ENCODE data around the gene ZNRF3.
"Not testable (repeated sequence)": the region's sequence is repeated elsewhere in the genome, so short reads cannot be mapped to it uniquely, and the experiment has no call there.

ZNRF3 gene

DNA sequence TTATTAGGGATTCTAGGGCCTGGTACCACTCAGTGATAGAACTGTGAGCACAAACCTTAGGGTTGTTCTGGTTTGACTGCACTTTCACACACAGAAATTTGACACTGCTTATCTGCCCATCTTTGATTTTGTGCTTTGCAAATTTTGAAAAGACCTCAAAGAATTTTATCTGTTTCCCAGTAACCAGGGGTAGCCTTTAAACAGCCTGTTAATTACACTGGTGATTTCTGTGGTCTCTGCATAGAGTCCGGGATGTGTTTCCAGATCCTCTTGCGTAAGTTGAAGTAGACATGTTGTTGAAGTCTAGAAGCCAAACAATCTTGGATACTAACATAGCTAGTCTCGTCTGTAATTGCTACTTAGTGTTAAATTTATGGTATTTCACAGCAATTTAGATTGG, 103.0 kb downstream of the ZNRF3 start:
- no peak for FAIRE-seq

DNA sequence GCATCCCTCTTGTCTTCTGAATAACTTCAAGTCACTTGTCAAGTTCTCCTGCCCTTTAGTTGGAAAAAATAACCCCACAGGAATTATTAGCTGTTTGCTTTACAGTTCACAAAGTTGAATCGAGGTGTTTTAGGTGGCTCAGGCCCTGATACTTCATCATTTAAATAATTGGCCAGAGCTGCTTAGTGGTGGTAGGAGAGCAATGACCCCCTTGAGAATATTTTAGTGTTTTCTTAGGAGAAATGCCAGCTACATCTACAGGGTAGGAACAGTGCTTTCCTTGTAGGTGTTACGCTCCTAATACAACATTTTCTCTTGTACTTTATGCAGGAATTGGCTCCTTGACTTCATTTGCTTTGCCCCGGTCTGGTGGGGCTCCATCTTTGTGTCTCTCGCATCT, 105.1 kb downstream of the ZNRF3 start:
- FAIRE-seq: no peak

DNA sequence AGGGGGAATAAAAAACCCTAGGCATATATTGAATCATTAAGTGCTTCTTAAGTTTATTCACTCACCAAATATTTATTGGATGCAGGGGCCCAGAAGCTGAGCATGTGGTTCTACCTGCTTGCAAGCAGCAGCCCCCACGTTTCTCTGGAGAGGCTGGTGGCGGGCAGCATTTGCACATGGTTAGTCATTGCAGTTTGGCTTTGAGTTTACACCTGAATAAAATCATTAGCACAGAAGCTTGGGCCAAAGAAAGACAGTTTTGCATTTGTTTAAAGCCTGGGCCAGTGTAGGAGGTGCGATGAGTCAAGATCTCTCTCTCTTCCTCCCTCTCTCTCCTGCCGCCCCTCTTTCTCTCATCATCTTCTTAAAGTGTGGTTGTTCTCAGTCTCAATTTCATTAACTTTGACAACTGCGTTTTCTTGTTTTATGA, 105.7 kb downstream of the ZNRF3 start:
- FAIRE-seq: no peak

DNA sequence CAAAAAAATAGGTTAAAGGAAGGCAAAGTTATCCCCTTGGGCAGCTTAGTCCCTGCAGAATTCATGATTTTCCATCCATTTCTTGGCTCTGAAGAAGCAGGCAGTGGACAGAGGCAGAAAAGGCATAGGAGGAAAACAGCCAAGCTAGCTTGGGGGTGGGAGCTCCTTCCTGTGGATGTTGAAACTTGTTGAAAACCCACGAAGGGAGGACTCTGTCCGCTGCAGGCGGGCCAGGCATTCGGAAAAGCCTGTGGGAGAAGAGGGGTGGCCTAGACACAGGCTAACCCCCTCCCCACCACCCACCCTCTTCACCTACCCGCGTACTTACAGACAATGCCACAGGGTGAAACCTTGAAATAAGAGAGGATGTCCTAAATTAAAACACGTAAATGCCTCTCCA, 106.1 kb downstream of the ZNRF3 start:
- FAIRE-seq: no peak

DNA sequence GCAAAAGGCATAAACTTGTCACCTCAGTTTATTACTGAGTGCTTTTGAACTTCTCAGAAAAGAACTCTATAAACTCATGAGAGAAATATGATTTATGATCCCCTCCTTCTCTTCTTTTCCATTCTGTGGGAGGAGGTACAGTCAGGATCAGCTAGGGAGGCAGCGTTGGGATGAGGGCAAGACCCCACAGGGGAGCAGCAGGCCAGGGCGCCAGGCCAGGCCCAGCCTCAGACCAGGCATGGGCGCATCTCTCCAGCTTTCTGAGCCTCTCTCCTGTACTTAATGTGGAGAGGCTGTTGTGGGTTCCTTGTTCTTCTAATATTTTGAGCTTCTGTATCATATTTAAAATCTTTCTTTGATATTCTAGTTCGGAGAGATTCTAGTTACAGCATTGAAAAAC, 106.5 kb downstream of the ZNRF3 start:
- peak; percentile 51 for FAIRE-seq

DNA sequence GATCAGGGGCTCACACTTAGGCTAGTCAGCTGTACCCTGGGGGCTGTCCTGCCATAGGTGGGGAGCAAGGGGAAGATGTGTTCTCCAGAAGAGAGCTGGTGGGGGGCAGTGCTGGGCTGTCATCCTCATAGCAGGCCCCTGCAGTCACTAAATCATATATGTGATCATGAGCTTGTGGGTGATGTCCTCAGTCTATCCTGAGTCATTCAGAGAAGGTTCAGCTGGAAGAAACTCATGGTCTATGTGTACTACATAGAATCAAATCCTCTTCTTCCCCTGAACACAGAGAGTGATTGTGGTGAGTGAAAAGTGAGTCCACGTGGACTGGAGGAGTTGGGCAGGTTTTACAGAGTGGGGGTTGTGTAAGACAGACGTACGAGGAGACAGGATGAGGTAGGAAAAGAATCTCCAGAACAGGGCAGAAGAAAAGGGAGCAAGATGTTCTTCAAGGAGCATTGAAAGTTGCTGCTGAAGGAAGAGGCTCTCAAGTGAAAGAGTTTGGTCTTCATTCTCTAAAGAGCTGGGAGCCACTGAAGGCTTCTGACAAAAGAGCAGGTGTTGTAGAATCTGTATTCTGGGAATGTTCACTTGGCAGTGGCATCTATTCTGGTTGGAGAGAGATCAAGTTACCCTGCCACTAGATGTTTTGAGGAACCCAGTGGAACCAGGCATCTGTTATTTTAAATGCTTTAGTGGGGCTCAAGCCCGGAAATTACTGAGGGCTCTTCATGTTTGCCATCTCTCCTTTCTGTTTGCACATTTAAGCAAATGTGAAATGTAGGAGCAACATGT, 109.4 kb downstream of the ZNRF3 start:
- FAIRE-seq: no peak

DNA sequence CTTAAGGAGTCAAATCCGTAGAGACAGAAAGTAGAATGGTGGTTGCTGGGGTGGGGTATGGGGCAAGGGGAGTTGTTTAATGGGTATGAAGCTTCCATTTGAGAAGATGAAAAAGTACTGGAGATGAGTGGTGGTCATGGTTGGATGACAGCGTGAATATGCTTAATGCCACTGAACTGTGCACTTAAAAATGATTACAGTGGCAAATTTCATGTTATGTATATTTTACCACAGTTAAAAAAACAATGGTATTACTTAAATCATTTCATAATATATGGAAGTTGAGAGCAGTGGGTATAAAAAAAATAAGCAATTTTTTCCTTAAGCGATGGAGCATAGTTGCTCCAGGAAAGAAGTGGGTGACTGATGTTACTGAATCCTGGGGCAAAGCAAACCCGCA, 111.2 kb downstream of the ZNRF3 start:
- FAIRE-seq: no peak

DNA sequence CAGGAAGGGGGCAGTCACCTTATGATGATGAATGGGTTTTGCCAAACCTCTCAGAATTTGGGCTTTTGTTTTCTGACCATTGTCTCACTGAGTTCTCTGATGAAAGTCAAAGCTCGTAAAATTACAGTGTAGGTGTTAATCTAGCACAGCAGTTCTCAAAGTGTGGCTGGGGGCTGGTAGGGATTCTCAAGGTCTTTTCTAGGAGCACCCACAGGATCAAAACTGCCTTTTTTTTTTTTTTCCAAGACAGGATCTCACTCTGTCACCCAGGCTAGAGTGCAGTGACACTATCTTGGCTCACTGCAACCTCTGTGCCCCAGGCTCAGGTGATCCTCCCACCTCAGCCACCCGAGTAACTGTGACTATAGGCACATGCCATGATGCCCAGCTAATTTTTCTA, 112.2 kb downstream of the ZNRF3 start:
- FAIRE-seq: no peak

DNA sequence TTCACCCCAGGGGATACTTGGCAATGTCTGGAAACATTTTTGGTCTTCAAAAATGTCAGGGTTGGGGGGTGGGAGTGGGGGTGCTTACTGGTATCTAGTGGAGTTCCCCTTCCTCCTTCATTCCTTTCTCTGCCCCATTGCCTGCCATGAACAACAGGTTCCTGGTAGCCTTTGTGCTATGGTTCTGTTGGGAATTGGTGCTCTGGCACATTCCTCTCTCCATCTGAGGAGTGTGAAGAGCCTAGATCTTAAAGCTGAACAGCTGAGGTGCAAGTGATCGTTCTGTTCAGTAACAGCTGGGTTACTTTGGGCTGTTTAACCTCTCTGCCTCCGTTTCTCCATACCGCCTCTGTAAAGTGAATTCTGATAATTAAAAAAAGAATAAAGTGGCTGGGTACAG, 114.0 kb downstream of the ZNRF3 start:
- no peak for FAIRE-seq

DNA sequence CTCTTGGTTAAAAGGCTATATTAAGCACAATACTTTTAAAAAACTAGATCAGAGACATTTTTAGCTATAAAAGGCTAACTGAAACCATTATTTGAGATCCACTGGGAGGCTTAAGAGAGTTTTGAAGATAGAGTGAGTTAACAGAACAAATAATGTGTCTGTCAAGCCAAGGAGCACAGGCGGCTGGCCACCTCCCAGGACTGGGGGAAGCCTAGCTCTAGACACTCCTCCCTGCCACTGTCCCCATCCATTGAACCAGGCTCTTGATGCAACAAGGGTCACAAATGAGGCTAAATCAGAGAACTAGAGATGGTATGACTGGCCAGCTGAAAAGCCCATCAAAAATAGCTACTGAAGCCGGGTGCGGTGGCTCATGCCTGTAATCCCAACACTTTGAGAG, 115.3 kb downstream of the ZNRF3 start:
- FAIRE-seq: no peak

DNA sequence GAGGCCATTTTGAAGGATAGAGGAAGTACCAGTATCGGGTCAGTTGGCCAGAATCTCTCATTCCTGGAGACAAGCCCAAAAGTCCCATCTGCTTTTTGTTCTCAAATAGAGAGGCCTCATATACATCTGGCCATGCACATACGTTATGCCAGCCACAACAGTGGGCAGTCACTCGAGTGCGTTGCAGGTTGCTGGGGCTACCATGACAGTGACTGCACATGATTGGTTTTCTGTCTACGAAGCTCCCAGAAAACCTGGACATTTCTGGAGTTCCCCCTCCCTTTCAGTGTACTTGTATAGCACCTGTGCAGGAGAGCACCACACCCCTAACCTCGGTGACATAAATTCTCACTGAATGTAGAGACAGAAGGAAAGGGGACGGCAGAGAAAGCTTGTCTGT, 116.1 kb downstream of the ZNRF3 start:
- FAIRE-seq: no peak

DNA sequence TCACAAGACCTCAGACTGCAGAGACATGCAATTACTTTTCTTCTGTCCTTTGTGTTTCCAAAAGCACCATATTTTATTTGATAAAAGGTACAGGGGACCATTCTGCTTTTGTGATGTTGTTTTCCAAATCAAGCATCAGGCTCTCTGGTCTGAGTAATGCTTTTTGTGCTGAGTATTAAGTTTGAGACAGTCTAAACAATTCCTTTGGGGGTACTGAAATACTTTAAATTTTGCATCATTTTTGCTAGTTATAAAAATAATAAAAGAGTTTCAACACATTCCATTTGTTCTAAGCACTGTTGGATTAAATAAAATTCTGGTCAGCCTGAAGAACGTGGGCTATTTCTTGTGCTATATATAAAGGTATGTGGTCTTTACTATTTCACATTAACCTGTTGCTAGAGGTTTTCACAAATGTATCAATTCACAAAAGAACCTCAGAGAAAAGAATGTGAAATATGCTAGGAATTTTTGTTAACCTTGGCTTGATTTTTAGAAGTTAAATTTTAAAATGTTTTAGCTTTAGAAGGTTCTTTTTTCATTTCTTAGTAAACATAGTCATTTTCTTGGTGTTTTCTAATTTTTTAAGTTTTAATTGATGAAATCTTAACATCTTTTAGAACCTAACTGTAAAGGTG, 116.7 kb downstream of the ZNRF3 start:
- peak; percentile 71 for FAIRE-seq

DNA sequence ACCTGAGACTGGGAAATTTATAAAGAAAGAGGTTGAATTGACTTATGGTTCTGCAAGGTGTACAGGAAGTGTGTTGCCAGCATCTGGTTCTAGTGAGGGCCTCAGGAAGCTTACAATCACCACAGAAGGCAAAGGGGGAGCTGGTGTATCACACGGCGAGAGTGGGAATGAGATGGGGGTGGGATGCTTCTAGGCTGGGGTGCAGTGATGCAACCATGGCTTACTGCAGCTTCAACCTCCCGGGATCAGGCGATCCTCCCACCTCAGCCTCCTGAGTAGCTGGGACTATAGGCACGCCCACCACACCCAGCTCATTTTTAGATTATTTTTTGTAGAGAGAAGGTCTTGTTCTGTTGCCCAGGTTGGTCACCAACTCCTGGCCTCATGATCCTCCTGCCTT, 117.3 kb downstream of the ZNRF3 start:
- no peak for FAIRE-seq

DNA sequence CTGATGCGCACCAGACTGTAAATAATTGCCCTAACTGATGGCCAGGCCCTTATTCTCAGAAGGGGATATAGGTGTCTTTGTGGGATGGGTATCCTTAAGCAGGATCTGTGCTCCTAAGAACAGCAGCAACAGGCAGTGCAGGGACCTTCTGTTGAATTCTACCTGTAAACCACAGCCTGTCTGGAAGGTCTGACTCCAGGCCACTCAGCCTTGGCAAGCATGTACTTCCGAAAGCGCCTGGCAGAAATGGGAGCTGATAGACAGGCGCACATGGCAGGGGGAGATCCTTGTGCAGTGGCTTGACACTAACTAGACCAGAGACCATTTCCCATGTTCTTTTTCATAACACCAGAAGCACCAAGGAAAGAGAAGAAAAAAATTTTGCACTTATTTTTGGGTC, 119.2 kb downstream of the ZNRF3 start:
- FAIRE-seq: no peak

DNA sequence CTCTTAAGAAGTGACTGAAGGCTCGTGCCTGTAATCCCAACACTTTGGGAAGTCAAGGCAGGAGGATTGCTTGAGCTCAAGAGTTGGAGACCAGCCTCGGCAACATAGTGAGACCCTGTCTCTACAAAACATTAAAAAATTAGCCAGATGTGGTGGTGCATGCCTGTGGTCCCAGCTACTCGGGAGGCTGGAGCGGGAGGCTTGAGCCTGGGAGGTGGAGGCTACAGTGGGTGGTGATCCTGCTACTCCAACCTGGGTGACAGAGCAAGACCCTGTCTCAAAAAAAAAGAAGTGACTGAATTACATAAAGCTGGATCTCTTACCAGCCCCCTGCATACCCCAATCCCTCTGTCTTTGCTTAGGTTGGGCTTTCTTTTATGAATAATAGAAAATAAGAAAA, 120.2 kb downstream of the ZNRF3 start:
- no peak for FAIRE-seq

DNA sequence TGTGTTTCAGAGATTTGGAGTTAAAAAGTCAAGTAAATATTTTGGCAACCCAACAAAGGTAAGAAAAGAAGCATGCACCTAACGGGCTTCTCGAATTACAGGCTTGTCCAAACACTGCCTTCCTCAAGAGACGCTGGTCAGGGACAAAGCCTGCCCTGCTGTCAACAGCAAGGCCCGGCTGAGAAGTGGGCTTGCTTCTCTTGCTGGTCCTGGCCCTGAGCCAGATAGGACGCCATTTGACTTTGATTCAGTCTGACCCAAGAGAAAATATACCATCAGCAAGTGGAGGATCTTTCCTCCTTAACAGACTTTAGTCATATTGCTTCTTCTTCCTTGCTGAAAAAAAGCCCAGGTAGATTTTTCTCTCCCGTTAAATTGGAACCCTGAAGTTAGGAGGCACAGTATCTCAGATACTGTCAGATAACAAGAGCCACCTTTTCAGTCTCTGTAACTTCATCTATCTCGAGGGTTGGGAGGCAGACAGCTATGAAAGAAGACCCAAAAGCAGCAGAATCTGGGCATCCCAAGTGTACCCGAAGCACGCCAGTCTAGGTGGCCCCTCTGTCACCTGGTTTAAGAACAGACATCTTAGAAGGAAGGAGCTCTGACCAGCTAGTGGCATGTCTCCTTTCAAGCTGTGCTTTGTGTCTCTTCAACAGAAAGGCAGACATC, 120.7 kb downstream of the ZNRF3 start:
- no peak for FAIRE-seq

DNA sequence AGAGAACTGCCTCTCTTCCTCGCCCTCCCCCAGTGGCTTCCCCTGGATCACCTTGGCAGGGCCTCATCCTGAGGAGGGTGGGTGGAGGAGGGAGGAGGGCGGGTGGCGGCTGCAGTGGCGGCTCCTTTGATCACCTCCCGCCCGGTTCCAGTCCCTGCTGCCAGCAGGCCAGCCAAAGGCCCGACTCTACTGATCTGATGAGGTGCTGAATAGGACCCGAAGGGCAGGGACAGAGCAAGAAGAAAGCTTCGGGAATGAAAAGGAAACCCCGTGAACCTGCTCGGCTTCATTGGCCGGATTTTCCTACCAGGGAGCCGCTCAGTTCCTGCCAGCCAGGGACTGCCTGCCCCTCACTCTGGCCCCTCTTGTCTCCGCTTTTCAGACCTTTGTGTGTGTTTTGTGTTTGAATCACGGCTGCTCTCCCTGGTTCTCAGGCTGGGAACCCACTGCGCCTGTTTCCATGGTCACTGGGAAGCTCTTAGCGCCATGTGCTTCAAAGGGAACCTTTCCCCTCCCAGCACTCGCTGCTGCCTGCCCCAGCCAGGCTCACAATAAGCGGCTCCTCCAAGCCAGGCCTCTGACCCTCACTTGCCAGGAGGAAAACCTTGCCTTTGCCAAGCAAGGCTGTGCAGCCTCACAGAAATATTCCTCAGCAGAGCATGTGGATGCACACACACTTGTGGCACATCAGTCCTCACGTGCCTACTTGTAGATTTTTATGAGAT, 121.4 kb downstream of the ZNRF3 start:
- no peak for FAIRE-seq

DNA sequence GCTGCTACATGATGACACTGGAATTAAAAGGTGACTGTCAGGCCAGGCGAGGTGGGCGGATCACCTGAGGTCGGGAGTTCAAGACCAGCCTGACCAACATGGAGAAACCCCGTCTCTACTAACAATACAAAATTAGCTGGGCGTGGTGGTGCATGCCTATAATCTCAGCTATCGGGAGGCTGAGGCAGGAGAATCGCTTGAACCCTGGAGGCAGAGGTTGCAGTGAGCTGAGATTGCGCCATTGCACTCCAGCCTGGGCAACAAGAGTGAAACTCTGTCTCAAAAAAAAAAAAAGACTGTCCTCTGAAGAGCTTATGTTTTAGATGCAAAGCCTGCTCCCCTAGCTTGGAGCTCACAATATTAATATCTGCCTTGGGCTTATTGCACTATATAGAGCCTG, 122.4 kb downstream of the ZNRF3 start:
- not testable (repeated sequence) for FAIRE-seq

DNA sequence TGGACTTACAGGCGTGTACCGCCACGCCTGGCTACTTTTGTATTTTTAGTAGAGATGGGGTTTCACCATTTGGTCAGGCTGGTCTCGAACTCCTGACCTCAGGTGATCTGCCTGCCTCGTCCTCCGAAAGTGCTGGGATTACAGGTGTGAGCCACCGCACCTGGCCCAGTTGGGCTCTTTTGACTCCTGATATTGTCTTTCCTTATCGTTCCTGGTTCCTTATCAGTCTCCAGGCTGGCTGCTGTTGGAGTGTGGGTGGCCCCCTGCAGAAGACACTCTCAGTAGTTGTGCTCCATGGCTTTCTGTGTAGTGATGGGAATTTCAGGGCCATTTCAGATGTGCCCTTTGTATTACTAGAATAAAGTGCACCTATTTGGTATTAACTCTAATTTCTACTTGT, 123.0 kb downstream of the ZNRF3 start:
- FAIRE-seq: no peak

DNA sequence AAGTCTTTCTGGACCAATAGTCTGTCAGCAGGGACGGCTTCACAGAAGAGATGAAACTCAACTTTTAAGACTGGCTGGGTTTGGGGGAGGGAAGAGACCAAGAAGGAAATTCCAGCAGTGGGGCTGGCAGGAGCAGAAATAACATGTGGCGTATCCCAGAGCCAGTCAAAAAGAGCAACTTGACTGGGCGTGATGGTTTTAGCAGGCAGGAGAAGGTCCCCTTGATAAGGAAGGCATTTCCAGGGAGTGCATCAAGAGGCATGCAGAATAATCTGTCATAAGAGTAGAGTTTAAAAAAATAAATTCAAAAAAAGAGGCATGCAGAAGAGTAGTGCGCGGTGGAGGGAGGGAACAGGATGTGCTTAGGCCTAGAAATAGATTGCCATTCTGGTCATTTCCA, 125.8 kb downstream of the ZNRF3 start:
- no peak for FAIRE-seq

DNA sequence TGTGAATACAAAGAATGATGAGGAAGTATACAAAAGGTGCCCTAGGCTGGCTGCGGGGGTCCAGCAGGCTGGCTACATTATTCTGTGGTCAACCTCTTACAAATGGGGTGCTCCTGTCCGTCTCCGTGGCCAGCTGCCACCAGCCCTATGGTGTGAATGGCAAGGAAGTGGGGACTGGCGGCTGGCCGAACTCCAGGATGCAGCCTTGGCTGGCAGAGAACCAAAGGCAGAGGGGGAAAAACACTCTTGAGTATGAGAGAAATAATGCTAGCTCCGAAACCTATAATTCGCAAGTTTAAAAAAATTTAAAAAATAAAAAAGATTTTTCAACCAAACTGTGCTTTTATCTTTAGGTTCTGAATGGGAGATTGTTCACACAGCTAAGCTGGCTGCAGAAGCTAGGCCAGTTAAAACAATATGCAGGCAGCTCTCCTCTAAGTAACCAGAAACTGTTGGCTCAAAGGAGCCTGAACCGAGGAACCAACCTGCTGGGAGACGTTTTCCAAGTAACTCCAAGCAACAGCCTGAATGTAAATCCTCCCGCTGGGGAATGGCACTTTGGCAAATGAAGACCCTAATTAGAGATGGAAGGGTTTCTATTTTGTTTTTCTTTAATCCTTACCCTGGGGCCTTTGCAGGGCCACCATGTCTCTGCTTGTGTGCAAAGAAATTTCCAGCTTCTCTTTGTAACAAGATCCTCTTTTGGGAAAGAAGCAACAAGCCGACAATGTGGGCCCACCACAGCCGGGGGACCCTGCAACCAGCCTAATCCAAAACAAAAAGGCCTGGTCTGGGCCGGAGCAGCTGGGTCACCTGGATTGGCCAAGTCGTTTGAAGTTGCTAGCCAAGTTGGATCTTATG, 128.1 kb downstream of the ZNRF3 start:
- no peak for FAIRE-seq

DNA sequence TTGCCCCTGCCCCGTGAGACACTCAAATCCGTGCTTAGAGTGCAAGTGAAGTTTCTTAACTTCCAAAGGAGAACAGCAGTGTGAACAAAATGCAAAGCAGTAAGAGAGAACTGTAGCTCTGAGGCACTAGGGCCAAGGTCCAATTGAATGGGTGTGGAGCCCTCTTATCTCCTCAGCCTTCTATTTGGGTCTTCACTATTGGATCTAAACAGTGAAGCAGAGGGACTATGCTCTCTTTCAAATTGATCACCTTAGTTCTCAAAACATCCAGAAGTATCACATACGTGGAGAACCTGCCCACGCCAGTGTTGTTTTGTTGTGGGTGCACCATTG, 128.7 kb downstream of the ZNRF3 start:
- FAIRE-seq: no peak

DNA sequence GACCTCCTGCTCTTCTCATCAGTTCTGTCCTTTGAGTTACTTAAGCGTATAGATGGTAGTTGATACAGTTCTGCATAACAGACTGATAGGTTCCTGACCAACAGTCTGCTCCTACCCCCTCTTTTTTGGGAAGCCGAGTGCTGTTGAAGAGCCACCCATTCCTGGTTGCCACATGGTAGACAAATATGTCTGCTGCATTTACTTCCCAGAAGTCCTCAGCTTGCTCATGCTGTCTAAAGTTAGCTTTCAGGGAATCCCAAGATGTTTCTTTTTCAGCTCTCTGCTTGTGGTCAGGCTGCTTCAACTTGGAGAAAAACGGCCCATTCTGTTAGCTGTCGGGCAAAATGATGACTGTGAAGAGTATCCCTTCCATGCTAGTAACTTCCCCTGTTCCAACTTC, 129.6 kb downstream of the ZNRF3 start:
- no peak for FAIRE-seq
